ENCODE results near the gene ANKRD50.

The ANKRD50 gene

DNA sequence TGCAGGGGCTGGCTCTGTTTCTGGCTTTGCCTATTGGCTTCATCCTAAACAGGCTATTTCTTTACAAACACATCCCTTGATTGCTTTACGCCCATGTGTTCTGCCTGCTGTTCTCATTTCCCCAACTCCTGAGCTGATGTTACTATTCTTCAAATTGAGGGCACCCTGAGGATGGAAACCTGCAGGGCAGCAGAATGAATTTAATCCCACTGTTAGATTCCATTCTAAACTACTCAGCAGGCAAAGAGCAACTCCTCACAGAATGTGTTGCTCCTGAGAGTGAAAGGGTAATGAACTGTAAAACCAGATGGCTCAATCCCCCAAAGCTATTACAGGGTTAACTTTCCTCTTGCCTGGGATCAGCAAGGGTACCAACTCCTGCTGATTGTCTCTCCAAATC is 75.7 kb downstream of the ANKRD50 start:
- no peak for DNase-seq (ENCODE audit: low read depth)

DNA sequence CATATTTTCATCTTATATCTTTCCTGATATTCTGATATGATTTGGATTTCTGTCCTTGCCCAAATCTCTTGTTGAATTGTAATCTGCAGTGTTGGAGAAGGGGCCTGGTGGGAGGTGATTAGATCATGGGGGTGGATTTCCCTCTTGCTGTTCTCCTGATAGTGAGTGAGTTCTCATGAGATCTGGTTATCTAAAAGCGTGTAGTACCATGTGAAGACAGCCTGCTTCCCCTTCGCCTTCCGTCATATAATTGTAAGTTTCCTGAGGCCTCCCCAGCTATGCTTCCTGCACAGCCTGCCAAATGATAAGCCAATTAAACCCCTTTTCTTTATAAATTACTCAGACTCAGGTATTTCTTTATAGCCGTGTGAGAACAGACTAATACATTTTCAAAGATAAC is 77.2 kb downstream of the ANKRD50 start:
- no peak for DNase-seq (ENCODE audit: low read depth)

DNA sequence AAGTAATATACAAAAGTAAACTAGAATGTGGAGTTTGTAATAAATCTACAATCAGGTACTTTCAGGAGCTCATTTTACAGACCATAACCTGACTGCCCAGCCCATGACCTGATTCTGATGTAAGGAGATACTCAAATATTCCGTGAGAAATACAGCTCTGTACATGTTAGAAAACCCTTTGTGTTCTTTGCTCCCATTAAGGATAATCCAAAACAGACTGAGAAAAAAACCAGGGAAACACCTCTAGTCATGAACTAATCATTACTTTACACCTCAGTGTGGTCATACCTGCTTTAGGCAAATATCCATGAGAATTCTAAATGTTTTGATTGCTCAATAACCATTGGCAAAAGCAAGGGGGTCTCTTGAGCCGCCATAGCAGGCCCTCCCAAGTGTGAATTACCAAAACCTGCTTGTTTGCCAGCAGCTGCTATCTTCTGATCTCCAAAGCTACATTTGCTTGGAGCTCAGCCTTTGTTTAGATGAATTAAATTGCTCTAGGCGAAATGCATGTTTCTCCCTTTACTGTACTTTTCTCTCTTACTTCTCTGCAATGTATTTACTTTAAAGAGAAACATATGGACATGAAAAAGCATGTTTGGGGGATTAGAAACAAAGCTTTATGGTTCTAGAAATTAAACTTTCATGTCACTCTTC is 79.1 kb downstream of the ANKRD50 start:
- DNase-seq (ENCODE audit: low read depth), result no peak

DNA sequence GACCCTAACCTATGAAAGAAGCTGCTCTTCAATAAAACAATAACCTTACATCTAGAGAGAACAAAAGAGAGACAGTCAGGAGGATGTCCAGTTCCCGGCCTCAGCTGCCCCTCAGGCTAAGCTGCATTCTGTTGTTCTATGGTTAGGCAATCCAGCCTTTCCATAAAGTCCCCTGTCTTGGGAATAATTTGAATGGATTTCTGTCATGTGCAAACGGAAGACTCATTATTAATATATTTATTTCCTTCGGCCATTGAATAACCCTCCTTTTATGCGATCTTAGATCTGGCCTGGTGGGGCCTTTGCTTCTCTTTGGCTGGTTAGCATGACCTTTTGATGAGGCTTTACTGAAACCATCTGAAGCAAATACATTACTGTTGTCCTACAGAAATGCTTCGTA is 80.1 kb downstream of the ANKRD50 start:
- DNase-seq (ENCODE audit: low read depth), result no peak

DNA sequence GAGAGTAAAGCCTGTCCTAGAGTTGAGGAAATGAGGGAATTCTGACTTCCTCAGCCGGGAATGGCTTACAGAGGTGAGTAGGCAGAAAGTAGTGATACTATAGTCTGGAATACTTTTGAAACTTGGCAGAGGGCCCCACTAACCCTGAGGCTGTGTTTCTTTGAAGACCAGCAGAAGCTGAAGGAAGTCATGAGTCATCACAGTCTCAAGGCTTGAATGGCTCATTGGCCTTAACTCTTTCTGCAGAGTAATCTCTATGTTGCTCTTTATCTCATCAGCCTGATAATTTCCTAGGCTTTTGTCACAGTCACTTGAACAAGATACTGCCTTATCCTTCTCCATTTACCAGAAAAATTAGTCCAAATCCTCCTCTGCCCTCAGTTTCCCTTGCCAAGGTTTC is 80.8 kb downstream of the ANKRD50 start:
- DNase-seq (ENCODE audit: low read depth), result no peak

DNA sequence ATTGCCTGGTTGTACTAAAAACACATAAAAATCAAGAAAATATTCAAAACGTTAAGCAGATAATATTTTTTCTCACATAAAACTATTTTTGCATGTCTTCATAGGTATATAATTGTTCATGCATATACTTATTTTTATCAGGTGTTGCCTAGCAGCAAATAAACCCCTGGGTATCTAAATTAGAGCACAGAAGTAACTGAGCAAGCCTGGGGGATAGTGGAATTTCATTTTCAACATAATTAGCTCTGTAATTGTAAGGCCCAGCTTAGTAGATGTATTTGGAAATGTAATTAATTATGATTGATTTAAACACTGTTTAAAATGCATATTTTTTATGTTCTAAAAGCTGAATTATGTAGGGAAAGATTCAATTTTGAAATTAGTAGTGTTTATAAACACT is 82.9 kb downstream of the ANKRD50 start:
- DNase-seq (ENCODE audit: low read depth), result no peak
